Measurements from ENCODE around the gene MAN1A1. TPM values are rescaled to one million over a fixed set of nuclear protein-coding genes. Genes with fewer than 3 reads are reported as not detected.

The MAN1A1 gene
- total and polyA plus RNA-seq, 2 of the 8 experiments (the other 6 are each of a cell fraction or from before 2014, with no cell fraction given) = 1.8 to 5.4 TPM

- Histone ChIP-seq H2BK120ac (replicated peaks; ENCODE audit: low read depth, low read length) (no peak overlapping the region), H4K20me1 (replicated peaks in 1 of 2; ENCODE audit: control insufficient read depth in 1 of 2, insufficient read depth in 2 of 2, low read length in 2 of 2) (no peaks in the 10 kb centered on the region), H3K4ac (replicated peaks; ENCODE audit: insufficient read length, low read depth, low read length) (no peak overlapping the region), H2BK15ac (ENCODE audit: low read length) (no peak overlapping the region), H3K4me2 (ENCODE audit: insufficient read depth in 1 of 2, low read depth in 2 of 2, low read length in 2 of 2) (no peak overlapping the region), H3K9ac (replicated peaks in 1 of 4; ENCODE audit: extremely low read depth in 1 of 4, low read depth in 3 of 4, low read length in 3 of 4) (no peak overlapping the region), H3K27me3 (replicated peaks in 1 of 4; ENCODE audit: control insufficient read depth in 3 of 4, extremely low read depth in 1 of 4, insufficient read depth in 3 of 4, low read length in 3 of 4) (no peaks in the 10 kb centered on the region), H3K18ac (ENCODE audit: extremely low read depth, low read length) (no peak overlapping the region), H2AFZ (ENCODE audit: low read length) (no peak overlapping the region), H2BK20ac (ENCODE audit: low read length) (no peak overlapping the region), H4K8ac (ENCODE audit: extremely low read depth, insufficient read depth, low read length) (no peak overlapping the region), H3K27ac (ENCODE audit: low read depth, low read length) (no peak overlapping the region), H2BK12ac (ENCODE audit: low read depth, low read length) (no peak overlapping the region), H3K23ac (ENCODE audit: insufficient read length) (no peak overlapping the region), H4K5ac (ENCODE audit: insufficient read length, low read depth, low read length) (no peak overlapping the region), H3K23me2 (ENCODE audit: low read depth, low read length) (no peaks in the 10 kb centered on the region), H3K79me1 (ENCODE audit: low read depth, low read length) (no peaks in the 10 kb centered on the region), H3K4me3 (ENCODE audit: extremely low read depth in 1 of 4, insufficient read depth in 2 of 4, low read depth in 3 of 4, low read length in 4 of 4) (no peak overlapping the region), H3K36me3 (ENCODE audit: control insufficient read depth in 2 of 4, insufficient read depth in 4 of 4, low read length in 3 of 4) (no peaks in the 10 kb centered on the region), H3K14ac (ENCODE audit: insufficient read length) (no peak overlapping the region), H3K4me1 (replicated peaks in 1 of 4; ENCODE audit: control insufficient read depth in 3 of 4, insufficient read depth in 4 of 4, low read length in 3 of 4) (no peaks in the 10 kb centered on the region), H2AK5ac (ENCODE audit: low read depth, low read length) (no peak overlapping the region), H3K56ac (replicated peaks; ENCODE audit: insufficient read length, low read depth, low read length) (no peak overlapping the region), H4K91ac (replicated peaks; ENCODE audit: insufficient read length, low read length) (no peak overlapping the region), H2BK5ac (ENCODE audit: low read depth, low read length) (no peak overlapping the region), H3K79me2 (ENCODE audit: control insufficient read depth in 1 of 2, insufficient read depth in 2 of 2, low read length in 2 of 2) (no peaks in the 10 kb centered on the region), H3K9me3 (ENCODE audit: insufficient read depth in 2 of 2, low read depth in 1 of 2, low read length in 1 of 2) (no peaks in the 10 kb centered on the region)
- no peak for DNase-seq (ENCODE audit: low read depth in 1 of 2, low spot score in 2 of 2)
- ChIA-PET POLR2A (ENCODE audit: partially characterized antibody) (no interaction called here), CTCF (ENCODE audit: partially characterized antibody) (interaction anchor here (0.7 kb wide), 1 partner anchor 8 kb away, joined by 3 read pairs; no protein-coding TSS in a partner anchor)
- 94% methylated on average over 1 of the region's 1 CpG; no CpG with 5 or more reads in 1 of the 2 experiments for WGBS, 2 experiments (ENCODE audit: extremely low coverage in 1 of 2, insufficient coverage in 1 of 2, insufficient read length in 1 of 2, insufficient replicate concordance in 2 of 2, low coverage in 1 of 2, low lambda C conversion rate in 2 of 2, missing lambda C conversion rate in 1 of 2)
- FAIRE-seq = no peak
- TF ChIP-seq BCL11A (IDR thresholded peaks at IDR 0.05; ENCODE audit: low read depth in 2 of 2, low read length in 2 of 2) (no peak), CEBPB (IDR thresholded peaks at IDR 0.05; ENCODE audit: low read depth, low read length) (no peak), TAF7 (optimal IDR thresholded peaks at IDR 0.05; ENCODE audit: borderline replicate concordance, low read depth, low read length) (no peak), YY1 (IDR thresholded peaks at IDR 0.05; ENCODE audit: low read depth, low read length) (no peak), RXRA (IDR thresholded peaks at IDR 0.05; ENCODE audit: insufficient read depth, low read depth, low read length) (no peak), E2F6 (IDR thresholded peaks at IDR 0.05) (no peak), EP300 (IDR thresholded peaks at IDR 0.05; ENCODE audit: borderline replicate concordance in 1 of 2, low read depth in 2 of 2, low read length in 2 of 2) (no peak), CHD2 (IDR thresholded peaks at IDR 0.05; ENCODE audit: low read length) (no peak), CTBP2 (IDR thresholded peaks at IDR 0.05; ENCODE audit: borderline replicate concordance, insufficient read depth, insufficient read length, low read length) (no peak), JUN (IDR thresholded peaks at IDR 0.05; ENCODE audit: low read depth, low read length) (no peak)
- TF ChIP-seq, protein P1, sequence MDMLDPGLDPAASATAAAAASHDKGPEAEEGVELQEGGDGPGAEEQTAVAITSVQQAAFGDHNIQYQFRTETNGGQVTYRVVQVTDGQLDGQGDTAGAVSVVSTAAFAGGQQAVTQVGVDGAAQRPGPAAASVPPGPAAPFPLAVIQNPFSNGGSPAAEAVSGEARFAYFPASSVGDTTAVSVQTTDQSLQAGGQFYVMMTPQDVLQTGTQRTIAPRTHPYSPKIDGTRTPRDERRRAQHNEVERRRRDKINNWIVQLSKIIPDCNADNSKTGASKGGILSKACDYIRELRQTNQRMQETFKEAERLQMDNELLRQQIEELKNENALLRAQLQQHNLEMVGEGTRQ (IDR thresholded peaks at IDR 0.05; ENCODE audit: low read length) = no peak
Measured at GRCh38 chr6:119318176-119318575, 31.4 kb downstream of the MAN1A1 start.
